ENCODE measurements around the gene PMEPA1. TPM values are rescaled to one million over a fixed set of nuclear protein-coding genes. Genes with fewer than 3 reads are reported as not detected.

Gene PMEPA1, protein sequence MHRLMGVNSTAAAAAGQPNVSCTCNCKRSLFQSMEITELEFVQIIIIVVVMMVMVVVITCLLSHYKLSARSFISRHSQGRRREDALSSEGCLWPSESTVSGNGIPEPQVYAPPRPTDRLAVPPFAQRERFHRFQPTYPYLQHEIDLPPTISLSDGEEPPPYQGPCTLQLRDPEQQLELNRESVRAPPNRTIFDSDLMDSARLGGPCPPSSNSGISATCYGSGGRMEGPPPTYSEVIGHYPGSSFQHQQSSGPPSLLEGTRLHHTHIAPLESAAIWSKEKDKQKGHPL
- 63.2 and 75.6 TPM in 2 replicates for total RNA-seq

DNA sequence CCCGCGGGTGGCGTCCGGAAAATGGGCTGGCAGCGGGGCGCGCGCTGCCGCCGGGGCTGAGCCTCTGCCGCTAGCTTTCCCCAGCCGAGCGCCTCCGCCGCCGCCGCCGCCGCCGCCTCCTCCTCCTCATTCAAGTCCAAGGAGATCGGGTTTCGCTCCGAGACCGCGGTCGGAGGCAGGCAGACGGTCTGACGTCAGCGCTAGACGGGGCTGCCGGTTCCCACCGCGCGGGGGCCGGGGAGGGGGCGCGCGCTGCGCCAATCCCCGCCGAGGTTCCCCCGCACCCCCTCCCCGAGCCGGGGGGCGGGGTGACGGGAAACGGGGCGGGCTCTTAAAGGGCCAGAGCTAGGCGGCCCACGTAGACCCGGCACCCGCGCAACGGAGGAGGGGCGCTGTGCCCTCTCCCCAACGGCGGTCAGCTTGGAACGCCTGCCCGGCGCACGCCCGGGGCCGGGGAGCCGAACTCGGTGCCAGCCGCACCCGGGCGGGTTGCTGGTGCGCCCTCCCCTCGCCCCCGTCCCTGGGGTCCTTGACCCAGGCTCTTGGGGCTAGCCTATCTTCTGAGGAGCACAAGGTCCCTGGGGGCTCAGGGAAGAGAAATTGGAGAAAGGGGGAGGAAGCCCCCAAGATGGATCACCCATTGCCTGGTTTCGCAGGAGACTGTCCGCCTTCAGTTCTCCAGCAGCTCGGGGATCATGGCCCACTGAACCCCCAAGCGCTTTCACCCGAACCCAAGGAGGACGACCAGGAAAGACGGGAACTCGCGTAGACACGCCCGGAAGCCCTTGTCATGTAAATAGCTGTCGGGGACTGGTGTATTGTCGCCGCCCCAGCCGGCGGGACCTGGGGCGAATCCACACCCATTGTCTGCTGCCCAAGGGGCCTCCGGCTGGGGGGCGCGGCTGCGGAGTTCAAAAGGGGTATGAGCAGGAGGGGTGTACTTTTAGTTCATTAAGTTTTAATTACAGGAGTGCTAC lies at the start of gene PMEPA1:
Gene PMEPA1 (minus strand): TSS at position 193 of the 977 bp plus-strand sequence. CDS start 433 bp downstream, outside the sequence.

DNA sequence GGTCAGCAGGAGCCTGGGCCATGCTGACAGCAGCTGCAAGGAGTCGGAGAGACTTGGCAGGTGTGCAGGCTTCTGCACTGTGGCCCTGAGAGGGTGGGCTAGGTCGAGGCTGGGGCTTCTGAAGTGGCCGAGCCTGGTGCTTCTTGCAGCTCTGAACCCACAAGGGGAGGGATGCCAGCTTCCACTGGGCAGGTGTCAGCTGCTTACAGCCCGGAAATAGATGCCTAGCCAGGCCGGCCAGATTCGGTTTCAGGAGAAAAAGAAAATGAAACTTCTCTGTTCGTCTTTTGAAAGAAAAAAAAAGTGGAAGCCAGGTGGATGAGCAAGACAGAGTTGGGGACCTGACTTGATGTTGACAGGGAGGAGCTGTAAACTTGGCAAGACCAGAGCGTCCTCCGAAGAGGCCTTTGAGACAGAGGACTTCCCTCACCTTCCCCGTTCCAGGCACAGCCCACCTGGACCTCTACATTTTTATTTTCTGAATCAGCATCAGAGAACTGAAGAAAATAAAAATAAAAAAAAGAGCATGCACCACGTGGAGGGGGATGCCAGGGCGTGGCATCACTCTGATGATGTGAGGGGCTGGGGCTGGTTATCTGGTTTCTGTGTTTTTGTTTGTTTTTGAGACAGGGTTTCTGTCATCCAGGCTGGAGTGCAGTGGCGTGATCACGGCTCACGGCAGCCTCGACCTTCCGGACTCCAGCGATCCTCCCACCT lies 89.4 kb downstream of the PMEPA1 start, which contains the start of gene ZBP1:
Gene ZBP1 (minus strand): TSS at position 153 of the 717 bp plus-strand sequence. CDS start 131 bp downstream, at position 22.

Other genes starting within 250 kb of the PMEPA1 start
- gene CTCFL, start 184.9 kb downstream of the PMEPA1 start, total RNA-seq, result not detected in 2 replicates
- gene PCK1, start 148.9 kb downstream of the PMEPA1 start, total RNA-seq, result not detected in 2 replicates
- not detected in 2 replicates for gene ZBP1, start 89.6 kb downstream of the PMEPA1 start, total RNA-seq